OCI-LY1 (cell line): ENCODE results near the gene PODXL2.

Experiments
- H2AFZ ChIP-seq: fragments of 200-600 bp; sonication (generic), shearing (Covaris generic); 2 replicates; pipeline ENCODE4 v1.6.0; 2014; ENCODE audit warnings: antibody characterized with exemption, mild to moderate bottlenecking, low read length
- H3F3A ChIP-seq: fragments of 200-600 bp; sonication (generic), shearing (Covaris generic); 2 replicates; pipeline ENCODE4 v1.6.0; 2014; ENCODE audit warnings: mild to moderate bottlenecking, antibody characterized with exemption, low read length, moderate library complexity; ENCODE audit not compliant: insufficient read depth
- H3K27ac ChIP-seq: fragments of 200-600 bp; sonication (generic); 2 replicates; pipeline ENCODE4 v1.5.1; 2014; ENCODE audit warnings: low read length, mixed run types, mild to moderate bottlenecking, low read depth; ENCODE audit not compliant: poor library complexity, severe bottlenecking
- H3K27me3 ChIP-seq: fragments of 200-600 bp; sonication (generic); 2 replicates; pipeline ENCODE4 v1.6.0; 2014; ENCODE audit warnings: antibody characterized with exemption, mild to moderate bottlenecking, low read length, moderate library complexity; ENCODE audit not compliant: insufficient read depth
- H3K36me3 ChIP-seq: fragments of 200-600 bp; sonication (generic); 2 replicates; pipeline ENCODE4 v1.6.1; 2014; ENCODE audit warnings: mild to moderate bottlenecking, antibody characterized with exemption, low read length, moderate library complexity, mixed read lengths; ENCODE audit not compliant: insufficient read depth
- H3K4me1 ChIP-seq: fragments of 200-600 bp; sonication (generic); 2 replicates; pipeline ENCODE4 v1.5.1; 2014; ENCODE audit warnings: mild to moderate bottlenecking, low read length, moderate library complexity; ENCODE audit not compliant: insufficient read depth, severe bottlenecking
- H3K4me2 ChIP-seq: fragments of 200-600 bp; sonication (generic), shearing (Covaris generic); 2 replicates; pipeline ENCODE4 v1.6.1; 2014; ENCODE audit warnings: low read length
- H3K4me3 ChIP-seq: fragments of 200-600 bp; sonication (generic); 2 replicates; pipeline ENCODE4 v1.5.1; 2014; ENCODE audit warnings: low read length, low read depth, mild to moderate bottlenecking, mixed read lengths; ENCODE audit not compliant: poor library complexity, severe bottlenecking
- H3K79me2 ChIP-seq: fragments of 200-600 bp; shearing (Covaris generic); 2 replicates; pipeline ENCODE4 v1.6.1; 2016; ENCODE audit warnings: mixed run types, low read length, mixed read lengths; ENCODE audit not compliant: insufficient read depth
- H3K9ac ChIP-seq: fragments of 200-600 bp; sonication (generic), shearing (Covaris generic); 2 replicates; pipeline ENCODE4 v1.6.1; 2014; ENCODE audit warnings: mild to moderate bottlenecking, low read length, mixed read lengths
- H3K9me2 ChIP-seq: fragments of 200-600 bp; sonication (generic), shearing (Covaris generic); 2 replicates; pipeline ENCODE4 v1.6.1; 2014; ENCODE audit warnings: low read depth, mild to moderate bottlenecking, low read length, mixed read lengths
- H3K9me3 ChIP-seq: fragments of 200-600 bp; shearing (Covaris generic); 2 replicates; pipeline ENCODE4 v1.6.1; 2014; ENCODE audit warnings: low read length, mixed read lengths
- H4K20me1 ChIP-seq: fragments of 200-600 bp; sonication (generic), shearing (Covaris generic); 2 replicates; pipeline ENCODE4 v1.6.0; 2016; ENCODE audit warnings: mild to moderate bottlenecking, low read length; ENCODE audit not compliant: insufficient read depth
- EZH2 ChIP-seq: fragments of 200-600 bp; sonication (generic), shearing (Covaris generic); IDR thresholded peaks from 2 replicates; pipeline ENCODE4 v1.8.0; 2017; ENCODE audit warnings: borderline replicate concordance, mixed run types, mild to moderate bottlenecking, antibody characterized with exemption, low read length, moderate library complexity, mixed read lengths
- TF ChIP-seq, protein P1 (sequence below): fragments of 200-600 bp; sonication (generic), shearing (Covaris generic); IDR thresholded peaks from 2 replicates; pipeline ENCODE4 v1.5.1; 2017; ENCODE audit warnings: mild to moderate bottlenecking, antibody characterized with exemption, low read length, moderate library complexity, mixed read lengths

The PODXL2 gene

GRCh38 chr3:127656906-127657305 is 27.9 kb downstream of the PODXL2 start:
- Histone ChIP-seq H3K36me3 (peaks cover 12% of the 10 kb centered on the region; the same call in 1 of the 2 replicates), H3K79me2 (no peaks in the 10 kb centered on the region), H4K20me1 (no peaks in the 10 kb centered on the region), H3K27ac (no peak overlapping the region), H3F3A (no peaks in the 10 kb centered on the region), H3K4me2 (no peak overlapping the region), H3K9ac (no peak overlapping the region), H3K4me3 (no peak overlapping the region), H3K4me1 (no peaks in the 10 kb centered on the region), H3K9me2 (no peaks in the 10 kb centered on the region), H3K9me3 (no peaks in the 10 kb centered on the region), H3K27me3 (no peaks in the 10 kb centered on the region), H2AFZ (no peak overlapping the region)
- TF ChIP-seq, protein P1, sequence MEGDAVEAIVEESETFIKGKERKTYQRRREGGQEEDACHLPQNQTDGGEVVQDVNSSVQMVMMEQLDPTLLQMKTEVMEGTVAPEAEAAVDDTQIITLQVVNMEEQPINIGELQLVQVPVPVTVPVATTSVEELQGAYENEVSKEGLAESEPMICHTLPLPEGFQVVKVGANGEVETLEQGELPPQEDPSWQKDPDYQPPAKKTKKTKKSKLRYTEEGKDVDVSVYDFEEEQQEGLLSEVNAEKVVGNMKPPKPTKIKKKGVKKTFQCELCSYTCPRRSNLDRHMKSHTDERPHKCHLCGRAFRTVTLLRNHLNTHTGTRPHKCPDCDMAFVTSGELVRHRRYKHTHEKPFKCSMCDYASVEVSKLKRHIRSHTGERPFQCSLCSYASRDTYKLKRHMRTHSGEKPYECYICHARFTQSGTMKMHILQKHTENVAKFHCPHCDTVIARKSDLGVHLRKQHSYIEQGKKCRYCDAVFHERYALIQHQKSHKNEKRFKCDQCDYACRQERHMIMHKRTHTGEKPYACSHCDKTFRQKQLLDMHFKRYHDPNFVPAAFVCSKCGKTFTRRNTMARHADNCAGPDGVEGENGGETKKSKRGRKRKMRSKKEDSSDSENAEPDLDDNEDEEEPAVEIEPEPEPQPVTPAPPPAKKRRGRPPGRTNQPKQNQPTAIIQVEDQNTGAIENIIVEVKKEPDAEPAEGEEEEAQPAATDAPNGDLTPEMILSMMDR, result no peak
- no peak for TF ChIP-seq EZH2

GRCh38 chr3:127658234-127658633 is 29.2 kb downstream of the PODXL2 start:
- no peaks in the 10 kb centered on the region for H3K79me2 ChIP-seq
- H3K27me3 ChIP-seq, result no peaks in the 10 kb centered on the region
- no peaks in the 10 kb centered on the region for H3F3A ChIP-seq
- TF ChIP-seq EZH2, result no peak
- TF ChIP-seq, protein P1, result no peak
- no peak overlapping the region for H3K27ac ChIP-seq
- no peak overlapping the region for H3K4me3 ChIP-seq
- no peak overlapping the region for H3K9ac ChIP-seq
- H3K4me1 ChIP-seq, result no peaks in the 10 kb centered on the region
- peaks cover 12% of the 10 kb centered on the region; the same call in 1 of the 2 replicates for H3K36me3 ChIP-seq
- no peaks in the 10 kb centered on the region for H3K9me3 ChIP-seq
- no peak overlapping the region for H3K4me2 ChIP-seq
- H2AFZ ChIP-seq, result no peak overlapping the region
- H3K9me2 ChIP-seq, result no peaks in the 10 kb centered on the region
- H4K20me1 ChIP-seq, result no peaks in the 10 kb centered on the region

DNA sequence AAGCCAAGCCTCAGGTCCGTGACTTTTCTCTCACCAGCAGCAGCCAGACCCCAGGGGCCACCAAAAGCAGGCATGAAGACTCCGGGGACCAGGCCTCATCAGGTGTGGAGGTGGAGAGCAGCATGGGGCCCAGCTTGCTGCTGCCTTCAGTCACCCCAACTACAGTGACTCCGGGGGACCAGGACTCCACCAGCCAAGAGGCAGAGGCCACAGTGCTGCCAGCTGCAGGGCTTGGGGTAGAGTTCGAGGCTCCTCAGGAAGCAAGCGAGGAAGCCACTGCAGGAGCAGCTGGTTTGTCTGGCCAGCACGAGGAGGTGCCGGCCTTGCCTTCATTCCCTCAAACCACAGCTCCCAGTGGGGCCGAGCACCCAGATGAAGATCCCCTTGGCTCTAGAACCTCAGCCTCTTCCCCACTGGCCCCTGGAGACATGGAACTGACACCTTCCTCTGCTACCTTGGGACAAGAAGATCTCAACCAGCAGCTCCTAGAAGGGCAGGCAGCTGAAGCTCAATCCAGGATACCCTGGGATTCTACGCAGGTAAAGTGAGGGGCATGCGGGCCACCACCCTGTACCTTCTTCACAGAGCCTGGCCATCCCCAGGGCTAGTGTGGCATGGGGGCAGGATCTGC is 31.8 kb downstream of the PODXL2 start:
- H3F3A ChIP-seq, result no peaks in the 10 kb centered on the region
- no peak overlapping the region for H3K9ac ChIP-seq
- no peaks in the 10 kb centered on the region for H3K9me3 ChIP-seq
- no peak overlapping the region for H3K27ac ChIP-seq
- no peaks in the 10 kb centered on the region for H4K20me1 ChIP-seq
- H3K79me2 ChIP-seq, result no peaks in the 10 kb centered on the region
- H3K27me3 ChIP-seq, result no peaks in the 10 kb centered on the region
- H3K36me3 ChIP-seq, result peaks cover 22% of the 10 kb centered on the region
- no peak overlapping the region for H3K4me2 ChIP-seq
- no peak overlapping the region for H3K4me3 ChIP-seq
- no peaks in the 10 kb centered on the region for H3K9me2 ChIP-seq
- no peak for TF ChIP-seq EZH2
- TF ChIP-seq, protein P1, result no peak
- no peaks in the 10 kb centered on the region for H3K4me1 ChIP-seq
- H2AFZ ChIP-seq, result no peak overlapping the region
